Activated CD8-positive, alpha-beta memory T cell treated with anti-CD3 and anti-CD28 coated beads for 36 hours (primary cell): ENCODE measurements around the gene AKR1C2. TPM values are rescaled to one million over a fixed set of nuclear protein-coding genes. Genes with fewer than 3 reads are reported as not detected.
"Not testable (repeated sequence)": the region's sequence is repeated elsewhere in the genome, so short reads cannot be mapped to it uniquely, and the experiment has no call there.

Experiments used
- CTCF ChIA-PET: fragments of 350-600 bp; sonication (Branson Sonifier 250); formaldehyde crosslinking; loops from one replicate; lab custom pipeline; 2021; ENCODE audit warnings: antibody characterized with exemption; lab: Charles Lee
- POLR2A ChIA-PET: fragments of 350-600 bp; sonication (Branson Sonifier 250); formaldehyde crosslinking; loops from one replicate; lab custom pipeline; 2021; ENCODE audit warnings: antibody characterized with exemption; lab: Charles Lee
- total RNA-seq, 2 experiments: library from RNA; stranded (reverse); gene quantifications; one replicate each; pipeline ENCODE4 v1.2.3, GENCODE V29; 2021

The AKR1C2 gene
- total RNA-seq, 2 experiments from 2014 or later = not detected

- CTCF ChIA-PET, POLR2A ChIA-PET: not testable (repeated sequence)
These were observed 62.7 kb downstream of the AKR1C2 start for GRCh38 chr10:4940909-4941308.

GRCh38 chr10:4940073-4940428, 63.6 kb downstream of the AKR1C2 start:
- CTCF ChIA-PET, POLR2A ChIA-PET: not testable (repeated sequence)

- CTCF ChIA-PET = no interaction called here
- POLR2A ChIA-PET = no interaction called here
These were observed 64.2 kb downstream of the AKR1C2 start for GRCh38 chr10:4939224-4940072.

Other genes with a start within 250 kb of the AKR1C2 start
- 1 to 10 TPM; 2.0 to 3.2 TPM for gene AKR1E2, start 177.7 kb downstream of the AKR1C2 start, total RNA-seq
- under 1 TPM; 0.17 to 0.48 TPM for gene AKR1C1, start 40.4 kb downstream of the AKR1C2 start, total RNA-seq
- not detected for gene AKR1C3, start 90.6 kb upstream of the AKR1C2 start, total RNA-seq
- not detected for gene AKR1C8, start 181.3 kb upstream of the AKR1C2 start, total RNA-seq
- gene AKR1C4, start 193.0 kb upstream of the AKR1C2 start, total RNA-seq = not detected